Breast epithelium (tissue), 4 donors: ENCODE measurements around the gene UBE2N. TPM values are rescaled to one million over a fixed set of nuclear protein-coding genes. Genes with fewer than 3 reads are reported as not detected.

Experiments
- DNase-seq, 2 donors: peaks; one replicate each; pipeline ENCODE4 v3.0.0-alpha.2; 2019; ENCODE audit warnings: low spot score in 2 of 2
- H3K27ac ChIP-seq, 2 donors: fragments of 200-600 bp; sonication (generic) in 1 of 2; one replicate each; pipeline ENCODE4 v1.5.1; 2016 to 2019; ENCODE audit warnings: mild to moderate bottlenecking in 1 of 2
- H3K27me3 ChIP-seq, 2 donors: fragments of 200-600 bp; sonication (generic) in 1 of 2; one replicate each; pipeline versions ENCODE4 v1.5.1 to v1.6.0; 2017 to 2019; ENCODE audit warnings: control low read depth in 1 of 2, mild to moderate bottlenecking in 1 of 2
- H3K36me3 ChIP-seq: fragments of 200-600 bp; one replicate; pipeline ENCODE4 v1.5.1; 2019
- H3K4me1 ChIP-seq, 2 donors: fragments of 200-600 bp; sonication (generic); one replicate each; pipeline ENCODE4 v1.5.1; 2016 to 2019; ENCODE audit warnings: control low read depth in 1 of 2
- H3K4me3 ChIP-seq, 3 donors: fragments of 200-600 bp; sonication (generic); 1 replicate in 2 of 3; 2 replicates in 1 of 3; pipeline ENCODE4 v1.5.1; 2016 to 2019; ENCODE audit warnings: mild to moderate bottlenecking in 3 of 3, moderate library complexity in 2 of 3
- H3K9me3 ChIP-seq, 2 donors: fragments of 200-600 bp; sonication (generic) in 1 of 2; one replicate each; pipeline ENCODE4 v1.5.1; 2016 to 2019; ENCODE audit warnings: control low read depth in 1 of 2
- POLR2A ChIP-seq: fragments of 450-650 bp; IDR thresholded peaks from one replicate; pipeline ENCODE4 v1.6.1; 2016; ENCODE audit warnings: antibody characterized with exemption, mild to moderate bottlenecking, moderate library complexity
- POLR2AphosphoS5 ChIP-seq, 3 donors: sonication (generic); formaldehyde crosslinking; IDR thresholded peaks; one replicate each; pipeline ENCODE4 v1.6.1; 2017; ENCODE audit warnings: antibody characterized with exemption in 3 of 3
- intact Hi-C: fragments of 100-400 bp; cut with DNase I; formaldehyde crosslinking; loops from one replicate; pipeline ENCODE4 v1.15.1; 2023; ENCODE audit warnings: low total_unique reads
- total RNA-seq, 3 donors: library from RNA; depleted of rRNA; stranded (reverse); fragments of >200 nt; gene quantifications; one replicate each; pipeline ENCODE4 v1.1.0, GENCODE V29; 2016
- TF ChIP-seq, protein P1 (sequence below), 3 donors: fragments of 450-650 bp; IDR thresholded peaks; one replicate each; pipeline ENCODE4 v1.5.1; 2016 to 2017; ENCODE audit warnings: antibody characterized with exemption in 3 of 3, mild to moderate bottlenecking in 3 of 3, moderate library complexity in 3 of 3

The UBE2N gene
- total RNA-seq, 3 donors from 2014 or later: 23.0 to 47.7 (median 43.3) TPM

DNA sequence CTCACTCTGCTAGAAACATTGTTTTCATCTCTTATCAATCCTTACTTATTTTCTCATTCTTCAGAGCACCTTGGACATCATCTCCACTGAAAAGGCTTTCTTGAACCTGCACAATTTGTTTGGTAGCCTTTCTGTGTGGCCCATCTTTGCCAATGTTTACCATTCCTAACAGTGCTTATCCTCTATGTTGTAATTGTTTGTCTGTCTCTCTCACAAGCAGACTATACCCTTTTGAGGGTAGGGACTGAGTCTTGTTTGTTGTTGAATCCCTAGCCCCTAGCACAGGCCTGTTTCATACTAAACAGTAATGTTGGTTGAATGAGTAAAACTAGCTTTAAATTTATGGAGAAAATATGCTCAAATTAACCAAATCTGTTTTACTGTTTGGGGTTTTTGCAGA, 34.8 kb upstream of the UBE2N start:
- H3K4me1 ChIP-seq: no peaks in the 10 kb centered on the region
- H3K4me3 ChIP-seq: no peak overlapping the region
- H3K27me3 ChIP-seq: no peaks in the 10 kb centered on the region
- H3K36me3 ChIP-seq: no peaks in the 10 kb centered on the region
- intact Hi-C loops: no loop called here
- TF ChIP-seq POLR2AphosphoS5 (IDR thresholded peaks at IDR 0.05): no peak
- TF ChIP-seq, protein P1, sequence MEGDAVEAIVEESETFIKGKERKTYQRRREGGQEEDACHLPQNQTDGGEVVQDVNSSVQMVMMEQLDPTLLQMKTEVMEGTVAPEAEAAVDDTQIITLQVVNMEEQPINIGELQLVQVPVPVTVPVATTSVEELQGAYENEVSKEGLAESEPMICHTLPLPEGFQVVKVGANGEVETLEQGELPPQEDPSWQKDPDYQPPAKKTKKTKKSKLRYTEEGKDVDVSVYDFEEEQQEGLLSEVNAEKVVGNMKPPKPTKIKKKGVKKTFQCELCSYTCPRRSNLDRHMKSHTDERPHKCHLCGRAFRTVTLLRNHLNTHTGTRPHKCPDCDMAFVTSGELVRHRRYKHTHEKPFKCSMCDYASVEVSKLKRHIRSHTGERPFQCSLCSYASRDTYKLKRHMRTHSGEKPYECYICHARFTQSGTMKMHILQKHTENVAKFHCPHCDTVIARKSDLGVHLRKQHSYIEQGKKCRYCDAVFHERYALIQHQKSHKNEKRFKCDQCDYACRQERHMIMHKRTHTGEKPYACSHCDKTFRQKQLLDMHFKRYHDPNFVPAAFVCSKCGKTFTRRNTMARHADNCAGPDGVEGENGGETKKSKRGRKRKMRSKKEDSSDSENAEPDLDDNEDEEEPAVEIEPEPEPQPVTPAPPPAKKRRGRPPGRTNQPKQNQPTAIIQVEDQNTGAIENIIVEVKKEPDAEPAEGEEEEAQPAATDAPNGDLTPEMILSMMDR (IDR thresholded peaks at IDR 0.05): no peak
- no peak for TF ChIP-seq POLR2A
- no peak for DNase-seq
- H3K9me3 ChIP-seq: no peaks in the 10 kb centered on the region
- H3K27ac ChIP-seq: no peak overlapping the region

DNA sequence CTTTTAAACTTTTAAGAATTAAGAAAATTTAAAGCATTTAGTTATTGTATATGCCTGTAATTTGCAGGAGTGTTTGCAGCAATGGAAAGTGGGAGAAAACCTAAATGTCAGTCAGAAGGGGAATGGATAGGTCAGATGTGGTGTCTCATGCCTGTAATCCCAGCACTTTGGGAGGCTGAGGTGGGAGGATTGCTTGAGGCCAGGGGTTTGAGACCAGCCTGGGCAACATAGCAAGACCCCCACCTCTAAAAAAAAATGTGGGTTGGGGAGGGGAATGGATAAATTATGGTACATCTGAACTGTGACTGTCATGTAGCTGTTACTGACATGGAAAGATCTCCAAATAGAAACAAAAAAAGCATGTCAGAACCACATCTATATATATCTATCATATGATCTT, 27.6 kb upstream of the UBE2N start:
- Histone ChIP-seq H3K27ac (no peak overlapping the region), H3K4me1 (peaks cover 0 to 5% of the 10 kb centered on the region in 2 donors), H3K4me3 (no peak overlapping the region), H3K36me3 (no peaks in the 10 kb centered on the region), H3K27me3 (no peaks in the 10 kb centered on the region), H3K9me3 (no peaks in the 10 kb centered on the region)
- intact Hi-C loops: no loop called here
- no peak for DNase-seq
- TF ChIP-seq, protein P1 (IDR thresholded peaks at IDR 0.05): no peak
- TF ChIP-seq POLR2A (no peak), POLR2AphosphoS5 (IDR thresholded peaks at IDR 0.05) (no peak)

DNA sequence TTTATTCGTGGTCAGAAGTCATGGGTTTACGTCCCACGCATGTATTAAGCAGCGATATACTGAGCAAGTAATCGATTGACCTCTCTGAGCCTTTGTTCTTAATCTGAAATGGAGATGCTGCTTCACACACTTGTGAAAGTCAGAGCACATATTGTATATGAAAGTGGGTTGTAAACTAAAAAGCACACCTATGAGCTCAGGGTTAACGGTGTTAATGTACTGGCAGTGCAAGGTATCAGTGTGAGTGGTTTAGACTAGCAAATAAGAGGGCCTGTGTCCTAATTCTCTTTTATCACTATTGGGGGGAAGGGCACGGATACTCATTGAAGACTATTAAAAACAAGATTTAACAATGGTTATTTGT, 26.2 kb upstream of the UBE2N start:
- Histone ChIP-seq H3K27ac (peak overlapping the region; percentile 94), H3K4me1 (peaks cover 0 to 5% of the 10 kb centered on the region in 2 donors), H3K4me3 (peak overlapping the region; percentile 48 to 75 (median 72)), H3K27me3 (no peaks in the 10 kb centered on the region), H3K36me3 (no peaks in the 10 kb centered on the region), H3K9me3 (no peaks in the 10 kb centered on the region)
- DNase-seq: no peak
- intact Hi-C loops: no loop called here
- TF ChIP-seq, protein P1 (IDR thresholded peaks at IDR 0.05): no peak

DNA sequence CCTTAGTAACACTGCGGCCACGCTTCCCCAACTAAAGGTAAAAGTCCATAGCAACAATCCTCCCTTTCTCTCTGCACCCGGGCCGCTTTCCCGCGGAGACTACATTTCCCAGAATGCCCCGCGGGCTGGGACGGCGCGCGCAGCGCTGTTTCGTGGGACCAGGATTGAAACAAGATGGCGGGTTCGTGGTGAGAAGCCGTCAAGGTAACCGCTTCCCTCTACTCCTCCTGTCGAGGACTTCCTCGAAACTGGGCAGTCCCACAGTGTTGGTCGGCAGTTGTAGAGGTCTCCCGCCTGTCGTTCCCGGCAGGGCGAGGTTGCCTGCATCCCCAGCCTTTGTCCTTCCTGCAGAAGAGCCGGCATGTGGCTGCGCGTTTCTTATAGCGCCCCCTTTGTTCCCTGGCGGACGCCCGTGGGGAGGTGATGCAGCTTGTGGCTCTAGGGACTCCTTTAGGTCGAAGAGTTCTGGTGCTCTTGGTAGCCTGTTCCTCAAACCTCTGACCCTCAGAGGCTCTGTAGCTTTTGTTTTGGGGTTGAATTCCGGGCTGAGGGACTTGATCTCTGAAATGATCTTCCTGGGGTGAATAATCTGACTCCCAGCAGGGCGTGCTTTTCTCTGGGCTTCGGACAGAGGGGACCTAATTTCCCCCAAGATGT, 25.7 kb upstream of the UBE2N start, which contains the start of gene MRPL42:
TSS of gene MRPL42 (plus strand) at position 164 of the 657 bp plus-strand sequence. CDS start 1,772 bp downstream, outside the sequence.
- TF ChIP-seq POLR2AphosphoS5 (IDR thresholded peaks at IDR 0.05): peak; percentile 84 to 89 (median 85)
- TF ChIP-seq, protein P1 (IDR thresholded peaks at IDR 0.05): peak; percentile 46 to 74 (median 66)
- peak; percentile 71 for TF ChIP-seq POLR2A
- intact Hi-C loops: no loop called here

DNA sequence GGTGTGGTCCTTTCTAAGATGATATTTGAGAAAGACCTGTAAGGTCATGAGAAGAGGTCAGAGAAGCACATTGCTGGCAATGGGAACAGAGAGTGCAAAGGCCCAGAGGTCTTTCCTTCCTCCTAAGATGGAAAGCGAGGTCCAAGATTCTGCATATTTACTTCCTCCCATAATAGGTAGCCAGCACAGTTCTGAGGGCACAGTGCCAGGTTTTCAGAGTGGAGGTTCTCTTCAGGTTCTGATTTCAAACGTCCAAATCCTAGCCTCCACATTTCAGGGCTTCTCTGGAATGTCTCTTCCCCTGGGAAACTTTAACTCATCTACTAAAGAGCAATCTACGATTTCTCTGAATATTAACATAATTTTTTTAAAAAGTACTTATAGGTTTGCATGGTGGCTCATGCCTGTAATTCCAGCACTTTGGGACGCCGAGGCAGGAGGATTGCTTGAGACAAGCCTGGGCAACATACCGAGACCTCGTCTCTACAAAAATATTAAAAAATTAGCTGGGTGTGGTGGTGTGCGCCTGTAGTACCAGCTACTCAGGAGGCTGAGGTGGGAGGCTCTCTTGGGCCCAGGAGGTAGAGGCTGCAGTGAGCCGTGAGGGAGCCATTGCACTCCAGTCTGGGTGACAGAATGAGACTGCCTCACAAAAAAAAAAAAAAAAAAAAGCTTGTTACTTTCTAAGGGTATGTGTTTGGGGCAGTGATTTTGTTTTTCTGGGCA, 25.0 kb upstream of the UBE2N start:
- no peaks in the 10 kb centered on the region for H3K9me3 ChIP-seq
- peak overlapping the region in 1 of 2 donors; percentile 94 for H3K27ac ChIP-seq
- intact Hi-C loops: no loop called here
- H3K4me1 ChIP-seq: peaks cover 0 to 5% of the 10 kb centered on the region in 2 donors
- DNase-seq: no peak
- no peak for TF ChIP-seq POLR2AphosphoS5 (IDR thresholded peaks at IDR 0.05)
- TF ChIP-seq POLR2A: no peak
- TF ChIP-seq, protein P1 (IDR thresholded peaks at IDR 0.05): no peak
- H3K36me3 ChIP-seq: no peaks in the 10 kb centered on the region
- no peaks in the 10 kb centered on the region for H3K27me3 ChIP-seq
- peak overlapping the region; percentile 48 to 75 (median 72) for H3K4me3 ChIP-seq

More for the DNA sequence above, 25.7 kb upstream of the UBE2N start, which contains the start of gene MRPL42:
- DNase-seq: peak; percentile 84 to 90
- no peaks in the 10 kb centered on the region for H3K9me3 ChIP-seq
- no peaks in the 10 kb centered on the region for H3K27me3 ChIP-seq
- peaks cover 0 to 5% of the 10 kb centered on the region in 2 donors for H3K4me1 ChIP-seq
- H3K4me3 ChIP-seq: peak within 1 kb of the TSS; percentile 48 to 75 (median 72)
- peak within 1 kb of the TSS; percentile 94 for H3K27ac ChIP-seq
- H3K36me3 ChIP-seq: no peaks in the 10 kb centered on the region
